Measurements from ENCODE around the gene ERC2.

ERC2 gene

DNA sequence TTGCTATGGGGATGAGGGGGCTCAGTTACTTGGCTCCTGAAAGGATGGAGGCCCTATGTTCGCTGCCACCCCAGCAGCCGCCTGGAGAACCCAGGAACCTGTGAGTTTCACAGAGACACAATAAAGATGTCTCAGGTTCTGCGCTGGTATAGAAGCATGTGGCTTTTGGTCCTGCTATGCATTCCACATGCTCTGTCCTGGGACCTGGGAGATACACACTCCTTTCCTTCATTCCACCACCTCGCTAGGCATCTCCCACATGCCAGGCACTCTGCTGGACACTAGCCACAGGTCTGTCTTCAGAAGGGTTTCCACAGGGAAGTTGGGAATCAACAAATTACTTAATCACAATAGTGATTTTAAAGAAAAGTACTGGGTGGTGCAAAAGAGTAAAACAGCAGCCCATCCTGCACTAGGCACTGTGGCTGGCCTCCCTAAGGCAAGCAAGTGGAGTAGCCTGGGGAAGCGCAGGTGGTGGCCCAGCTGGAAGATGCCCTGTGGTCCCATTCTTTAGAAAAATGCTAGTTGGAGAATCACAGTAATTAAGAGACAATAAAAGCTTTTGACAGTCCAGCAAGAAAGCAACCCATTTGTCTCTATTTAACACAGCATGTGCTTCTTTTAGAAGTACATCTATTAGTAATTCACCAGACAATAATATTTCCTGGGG, 572.2 kb downstream of the ERC2 start:
- in situ Hi-C loops (cut with MboI; ENCODE audit: low sequenced_read_pairs): no loop called here

GRCh38 chr3:55894605-55895004, 573.7 kb downstream of the ERC2 start:
- in situ Hi-C loops (cut with MboI; ENCODE audit: low sequenced_read_pairs): no loop called here

- in situ Hi-C loops (cut with MboI; ENCODE audit: low sequenced_read_pairs): no loop called here
These were observed 575.1 kb downstream of the ERC2 start for GRCh38 chr3:55893045-55893664.

DNA sequence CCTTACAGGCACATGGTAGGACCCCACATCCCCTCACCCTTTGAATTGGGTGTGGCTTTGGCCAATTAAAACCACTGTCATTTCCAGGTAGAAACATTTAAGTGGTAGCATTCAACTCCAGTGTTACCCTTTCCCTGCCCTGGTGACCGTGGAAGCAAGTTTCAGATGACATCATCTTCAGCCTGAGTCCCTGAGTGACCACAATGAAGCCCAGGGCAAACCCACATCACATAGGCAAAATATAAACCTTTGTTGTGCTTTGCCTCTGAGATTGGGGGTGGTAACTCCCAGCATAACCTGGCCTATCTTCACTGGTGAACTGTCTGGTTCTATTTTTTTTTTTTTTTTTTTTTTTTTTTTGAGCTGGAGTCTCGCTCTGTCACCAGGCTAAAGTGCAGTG, 577.2 kb downstream of the ERC2 start:
- in situ Hi-C loops (cut with MboI; ENCODE audit: low sequenced_read_pairs): no loop called here

- in situ Hi-C loops (cut with MboI; ENCODE audit: low sequenced_read_pairs): no loop called here
These were observed 579.9 kb downstream of the ERC2 start for GRCh38 chr3:55888282-55888885.

DNA sequence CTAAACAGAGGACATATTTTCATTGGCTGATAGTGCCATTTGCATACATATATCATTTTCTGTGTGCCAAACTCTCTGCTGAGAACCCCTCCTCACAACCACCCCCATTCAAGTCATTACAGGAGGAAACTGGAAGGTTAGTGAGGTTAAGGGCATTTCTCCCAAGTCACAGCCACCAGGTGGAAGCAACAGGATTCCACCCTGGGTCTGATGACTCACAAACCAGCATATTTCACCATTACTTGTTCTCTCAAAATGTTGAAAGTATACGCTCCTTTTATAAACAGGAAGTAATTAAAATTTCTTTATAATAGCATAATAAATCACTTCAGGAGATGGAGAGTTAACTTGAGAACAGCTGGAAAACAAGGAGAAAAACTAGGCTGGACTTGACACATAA, 582.5 kb downstream of the ERC2 start:
- in situ Hi-C loops (cut with MboI; ENCODE audit: low sequenced_read_pairs): no loop called here

GRCh38 chr3:55884491-55885285, 583.6 kb downstream of the ERC2 start:
- in situ Hi-C loops (cut with MboI; ENCODE audit: low sequenced_read_pairs): no loop called here

GRCh38 chr3:55884066-55884465, 584.2 kb downstream of the ERC2 start:
- in situ Hi-C loops (cut with MboI; ENCODE audit: low sequenced_read_pairs): no loop called here

GRCh38 chr3:55882006-55882405, 586.3 kb downstream of the ERC2 start:
- in situ Hi-C loops (cut with MboI; ENCODE audit: low sequenced_read_pairs): no loop called here

- in situ Hi-C loops (cut with MboI; ENCODE audit: low sequenced_read_pairs): no loop called here
These were observed 587.9 kb downstream of the ERC2 start for GRCh38 chr3:55880357-55880756.

DNA sequence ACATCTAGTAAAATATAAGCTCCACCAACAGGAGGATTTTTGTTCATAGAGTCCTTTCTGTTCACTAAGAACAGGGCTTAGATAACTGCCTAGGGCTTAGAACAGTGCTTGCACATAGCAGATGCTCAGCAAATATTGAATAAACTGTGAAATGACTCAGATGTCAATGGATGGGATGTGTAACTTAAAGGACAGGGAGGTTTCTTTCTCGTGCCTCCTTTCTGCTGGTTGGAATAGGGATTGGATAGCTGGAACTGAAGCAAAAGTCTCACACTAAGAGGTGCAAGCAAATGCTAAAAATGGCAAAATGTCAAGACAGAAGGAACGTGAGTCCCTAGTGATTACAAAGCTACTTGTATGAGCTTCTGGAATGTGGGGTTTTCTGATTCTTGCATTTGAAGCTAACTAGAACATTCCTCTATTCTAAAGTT, 588.4 kb downstream of the ERC2 start:
- in situ Hi-C loops (cut with MboI; ENCODE audit: low sequenced_read_pairs): no loop called here

- in situ Hi-C loops (cut with MboI; ENCODE audit: low sequenced_read_pairs): no loop called here
These were observed 590.6 kb downstream of the ERC2 start for GRCh38 chr3:55877703-55878102.

- in situ Hi-C loops (cut with MboI; ENCODE audit: low sequenced_read_pairs): no loop called here
These were observed 591.7 kb downstream of the ERC2 start for GRCh38 chr3:55876560-55876959.

- in situ Hi-C loops (cut with MboI; ENCODE audit: low sequenced_read_pairs): no loop called here
These were observed 593.2 kb downstream of the ERC2 start for GRCh38 chr3:55875113-55875512.

- in situ Hi-C loops (cut with MboI; ENCODE audit: low sequenced_read_pairs): no loop called here
These were observed 594.6 kb downstream of the ERC2 start for GRCh38 chr3:55873523-55874254.

- in situ Hi-C loops (cut with MboI; ENCODE audit: low sequenced_read_pairs): no loop called here
These were observed 597.7 kb downstream of the ERC2 start for GRCh38 chr3:55870594-55870993.

DNA sequence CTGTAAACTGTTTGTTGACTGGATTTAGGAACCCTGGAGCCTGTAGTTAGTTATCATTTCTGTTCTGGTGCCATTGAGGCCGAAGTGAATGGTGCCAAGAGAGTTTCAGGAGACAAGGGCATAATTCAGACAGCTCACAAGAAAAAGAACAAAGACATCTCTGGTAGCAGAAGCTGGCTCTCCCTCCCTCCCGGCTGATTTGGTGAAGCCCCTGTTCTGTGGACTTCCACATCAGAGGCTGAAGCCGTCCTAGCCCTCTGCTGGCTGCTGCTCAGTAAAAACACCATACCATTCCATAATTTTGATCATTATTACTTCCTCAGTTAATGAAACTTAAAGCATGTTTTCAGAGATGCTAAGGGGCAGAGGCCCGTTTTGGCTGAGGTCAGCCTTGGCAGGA, 599.9 kb downstream of the ERC2 start:
- in situ Hi-C loops (cut with MboI; ENCODE audit: low sequenced_read_pairs): no loop called here

DNA sequence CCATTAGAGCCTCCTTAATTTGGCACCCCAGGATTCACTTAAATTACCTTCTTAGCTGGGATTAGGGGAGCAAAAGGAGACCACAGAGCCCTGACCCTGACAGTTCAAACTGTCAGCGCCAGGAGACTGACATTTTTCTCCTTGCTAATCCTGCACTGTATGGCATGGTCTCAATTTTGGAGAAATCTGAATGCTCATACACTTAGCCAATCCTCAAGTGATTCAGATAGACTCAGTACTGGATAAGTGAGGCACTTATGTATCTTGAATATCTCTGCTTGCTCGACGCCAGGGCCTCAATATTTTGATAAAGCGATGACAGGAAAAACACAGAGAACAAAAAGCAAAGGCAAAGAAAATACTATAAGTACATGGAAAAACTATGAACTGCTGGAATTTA, 605.2 kb downstream of the ERC2 start:
- in situ Hi-C loops (cut with MboI; ENCODE audit: low sequenced_read_pairs): no loop called here

GRCh38 chr3:55860049-55860721, 608.1 kb downstream of the ERC2 start:
- in situ Hi-C loops (cut with MboI; ENCODE audit: low sequenced_read_pairs): no loop called here

DNA sequence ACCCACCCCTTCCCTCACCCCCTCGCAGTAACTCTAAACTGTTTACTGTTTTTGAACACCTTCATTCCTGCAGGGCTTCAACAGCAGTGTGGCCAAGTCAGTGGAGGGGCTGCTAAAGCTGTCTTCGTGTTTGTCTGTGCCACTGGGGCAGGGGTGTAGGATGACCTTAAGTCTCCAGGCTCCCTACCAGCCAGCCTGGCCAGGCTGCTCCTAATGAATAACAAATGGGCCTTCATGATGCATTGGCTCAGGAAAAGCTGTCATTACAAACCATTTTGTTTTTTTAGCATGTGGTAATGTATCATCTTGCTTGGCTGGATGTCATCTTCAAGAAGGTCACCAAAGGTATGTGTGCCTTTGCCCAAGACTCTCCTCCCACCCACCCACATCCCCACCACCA, 609.0 kb downstream of the ERC2 start:
- in situ Hi-C loops (cut with MboI; ENCODE audit: low sequenced_read_pairs): no loop called here
